Left forelimb (tissue), 1 donor: Measurements from ENCODE around the gene FOXO3.

ENCODE experiments used
- DNase-seq: peaks from one replicate; pipeline ENCODE4 v3.0.0-alpha.2; 2018; ENCODE audit warnings: low spot score

FOXO3 gene

DNA sequence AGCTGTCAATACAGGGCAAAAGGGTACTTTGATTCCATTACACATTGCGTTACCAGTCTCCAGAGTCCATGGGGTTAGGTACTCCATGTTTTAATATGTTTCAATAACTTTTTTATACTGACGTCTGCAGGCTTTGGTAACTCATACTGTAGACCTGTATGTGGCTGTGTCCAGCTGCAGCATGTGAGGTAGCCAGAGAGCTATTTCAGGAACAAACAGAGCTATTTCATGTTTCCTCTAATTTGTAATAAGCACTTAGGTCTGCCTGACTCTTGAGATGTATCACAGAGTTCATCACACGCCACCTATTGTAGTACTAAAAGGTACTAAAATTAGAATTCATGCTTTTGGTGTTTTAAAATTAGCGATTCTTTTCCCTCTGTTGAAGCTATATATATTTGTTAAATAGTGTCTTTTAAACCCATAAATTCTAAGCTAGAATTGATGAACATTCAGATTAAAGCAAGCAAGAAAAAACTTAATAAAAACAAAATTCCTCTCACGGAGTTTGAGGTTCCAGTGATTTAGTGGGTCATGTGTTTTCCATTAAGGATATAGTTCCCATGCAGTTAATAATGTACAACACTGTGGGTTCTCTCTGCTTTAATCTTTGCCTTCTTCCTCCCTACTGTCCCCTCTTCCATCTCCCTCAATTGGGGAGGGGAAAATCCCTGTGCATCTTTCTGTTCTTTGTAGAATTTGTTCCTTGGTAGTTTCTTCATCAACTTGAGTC lies 37.0 kb downstream of the FOXO3 start:
- no peak for DNase-seq

DNA sequence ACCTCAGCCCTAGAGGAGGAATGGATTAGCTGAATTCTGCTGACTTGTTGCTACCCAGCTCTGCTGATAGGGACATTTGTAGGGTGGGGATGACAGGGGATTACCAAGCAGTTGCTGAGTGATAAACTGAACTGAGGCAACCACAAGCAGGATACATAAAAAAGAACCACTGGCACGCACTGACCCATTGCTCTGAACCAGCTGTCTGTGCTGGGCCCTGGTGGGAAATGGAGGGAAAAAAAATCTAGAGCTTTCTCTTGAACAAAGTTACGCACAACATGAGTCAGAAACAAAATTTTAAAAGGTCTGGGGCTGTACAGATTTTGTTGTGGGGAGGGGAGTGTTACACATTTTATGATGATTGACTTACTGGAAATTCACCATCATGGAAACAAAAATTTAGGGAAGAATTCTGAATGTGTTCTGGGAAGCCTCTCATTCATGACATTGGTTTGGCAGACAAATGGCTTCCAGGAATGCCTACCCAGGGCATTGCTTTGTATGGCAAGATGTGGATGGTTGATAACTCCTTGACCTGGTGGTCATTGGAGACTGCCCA lies 37.7 kb downstream of the FOXO3 start:
- DNase-seq: no peak

DNA sequence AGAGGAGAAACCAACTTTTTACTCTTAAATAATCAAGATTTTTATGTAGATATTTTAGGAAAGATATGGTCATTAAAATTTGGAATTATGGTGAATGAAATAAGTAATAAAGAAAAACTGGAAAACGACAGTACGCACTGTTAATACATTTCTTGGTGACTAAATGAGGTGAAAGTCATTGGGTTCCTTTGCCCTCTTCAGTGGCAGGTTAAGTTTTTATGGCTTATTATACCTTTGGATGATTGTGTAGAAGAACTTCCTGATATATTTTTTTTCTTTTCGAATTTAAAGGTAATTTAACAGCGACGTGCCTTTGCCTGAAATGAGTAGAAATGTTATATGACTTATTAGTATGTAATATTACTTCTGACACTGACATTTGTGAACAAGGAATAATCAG lies 43.4 kb downstream of the FOXO3 start:
- no peak for DNase-seq

DNA sequence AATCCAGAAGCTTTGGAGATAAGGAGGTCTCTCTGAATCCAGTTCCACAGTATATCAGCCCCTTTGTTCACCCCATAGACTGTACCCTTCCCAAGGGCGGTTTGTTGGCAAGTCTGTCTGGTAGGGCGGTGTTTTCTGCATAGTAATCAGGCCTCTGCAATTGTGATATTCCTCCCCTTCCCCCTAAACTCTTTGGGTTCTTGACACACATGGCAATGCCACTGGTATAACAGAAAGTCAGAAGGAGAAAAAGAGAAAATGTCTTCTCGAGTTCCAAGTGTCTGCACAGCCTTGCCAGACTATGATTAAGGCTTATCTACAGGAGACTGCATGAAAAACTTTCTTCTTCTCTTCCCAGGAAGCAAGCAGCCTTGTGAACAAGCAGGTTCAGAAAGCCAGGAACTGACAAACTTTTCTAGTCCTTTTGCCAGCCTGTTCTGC lies 45.6 kb downstream of the FOXO3 start:
- DNase-seq: no peak

DNA sequence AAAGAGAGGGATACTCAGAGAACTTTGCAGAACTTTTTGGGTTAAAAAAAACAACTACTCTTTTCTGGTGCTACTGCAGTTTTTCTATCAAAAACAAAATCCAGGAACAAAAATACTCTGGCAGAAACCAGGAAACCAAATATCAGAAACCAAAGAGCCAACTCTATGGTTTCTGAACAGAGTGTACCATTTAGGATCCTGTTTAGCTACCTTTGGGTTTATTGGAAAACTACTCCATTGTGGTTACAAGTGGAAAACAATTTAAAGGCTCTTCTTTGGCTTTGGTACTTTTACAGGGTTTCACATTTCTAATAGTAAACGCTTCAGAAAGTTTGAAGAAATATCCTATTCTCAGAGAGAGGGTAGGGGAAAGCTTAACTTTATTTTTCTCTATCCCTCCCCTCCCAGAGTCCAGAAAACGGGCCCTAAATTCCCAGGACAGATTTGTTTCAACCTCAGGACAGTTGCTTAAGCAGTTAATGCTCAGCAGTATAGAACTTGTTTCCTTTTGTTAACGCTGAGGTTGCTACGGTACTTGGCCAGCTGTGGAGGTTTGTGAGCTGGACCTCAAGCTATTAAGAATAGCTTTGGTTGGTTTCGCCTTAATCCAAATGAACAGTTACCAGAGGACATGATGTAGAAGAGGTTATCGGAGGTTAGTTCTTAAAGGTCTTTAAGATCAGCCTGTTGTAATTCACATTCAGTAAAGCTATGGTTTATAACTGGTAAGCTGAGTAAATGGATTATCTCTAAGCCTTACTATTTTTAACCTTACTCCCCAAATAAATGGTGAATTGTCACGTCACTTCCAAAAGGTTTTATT lies 47.9 kb downstream of the FOXO3 start:
- no peak for DNase-seq

DNA sequence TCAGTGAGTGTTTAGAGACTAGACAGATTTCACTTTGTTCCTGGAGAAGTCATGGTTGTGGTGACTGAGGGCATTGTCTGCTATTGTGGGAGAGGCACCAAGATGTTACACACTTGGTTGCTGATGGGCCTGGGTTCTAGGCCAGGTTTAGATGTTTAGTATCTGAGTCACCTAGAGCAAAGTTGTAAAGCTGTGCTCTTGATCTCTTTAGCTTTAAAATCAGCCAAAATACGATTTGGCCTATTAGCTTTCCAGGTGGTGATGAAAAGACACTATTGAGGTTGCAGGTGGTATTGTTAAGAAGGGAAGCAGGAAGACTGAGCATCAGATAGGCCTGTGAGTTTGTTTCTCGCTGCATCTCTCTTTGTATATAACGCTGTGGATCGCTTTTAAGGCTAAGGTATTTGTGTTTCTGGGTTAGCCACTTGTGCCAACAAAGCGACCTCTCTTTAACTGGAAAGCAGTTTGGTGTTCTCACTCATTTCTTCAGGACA lies 48.6 kb downstream of the FOXO3 start:
- DNase-seq: no peak

DNA sequence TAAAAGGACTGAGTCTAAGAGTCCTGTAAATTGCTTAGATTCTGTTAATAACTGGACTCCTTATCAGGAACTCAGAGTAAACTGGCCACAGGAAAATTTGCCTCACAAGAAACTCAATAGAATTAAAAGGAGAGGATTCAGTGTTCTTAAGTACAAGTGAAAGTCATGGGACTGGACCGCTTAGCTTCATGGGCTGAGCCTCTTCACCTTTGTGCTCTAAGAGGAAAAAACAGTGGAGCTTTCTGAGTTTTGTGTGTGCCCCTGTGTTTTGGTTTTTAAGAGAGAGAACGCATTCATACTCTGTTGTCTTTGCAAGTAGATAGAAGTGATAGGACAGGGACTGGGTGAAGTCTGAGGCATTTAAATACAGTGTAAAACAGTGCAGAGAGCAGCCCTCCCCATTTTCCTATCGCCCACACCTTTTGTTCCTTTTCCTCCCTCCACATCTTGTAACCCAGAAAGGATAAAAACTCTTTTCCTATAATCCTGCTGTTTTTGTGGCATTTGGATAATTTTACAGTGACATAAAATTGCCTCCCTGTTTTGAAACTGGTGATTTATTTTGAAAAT lies 49.6 kb downstream of the FOXO3 start:
- no peak for DNase-seq

DNA sequence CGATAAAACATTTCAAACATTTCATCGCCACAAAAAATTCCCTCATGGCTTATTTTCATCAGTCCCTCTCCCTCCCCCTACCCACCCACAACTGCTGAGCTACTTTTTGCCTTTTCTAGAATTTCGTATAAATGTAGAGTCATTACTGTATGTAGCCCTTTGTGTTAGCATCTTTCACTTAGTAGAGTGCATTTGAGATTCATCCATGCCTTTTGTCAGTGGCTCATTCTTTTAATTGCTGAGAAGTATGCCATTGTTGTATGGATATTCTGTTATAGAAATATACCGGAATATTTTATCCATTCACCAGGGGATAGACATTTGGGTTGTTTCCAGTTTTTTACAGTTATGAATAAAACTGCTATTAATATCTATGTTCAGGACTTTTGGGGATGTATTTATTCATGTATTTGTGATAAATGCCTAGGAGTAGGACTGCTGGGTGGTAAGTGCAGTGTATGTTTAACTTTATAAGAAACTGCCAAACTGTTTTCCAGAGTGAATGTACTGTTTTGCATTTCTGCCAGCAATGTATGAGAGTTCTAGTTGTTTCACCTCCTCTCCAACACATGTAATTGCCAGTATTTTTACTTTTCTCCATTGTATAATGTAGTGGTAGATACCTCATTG lies 50.4 kb downstream of the FOXO3 start:
- no peak for DNase-seq

DNA sequence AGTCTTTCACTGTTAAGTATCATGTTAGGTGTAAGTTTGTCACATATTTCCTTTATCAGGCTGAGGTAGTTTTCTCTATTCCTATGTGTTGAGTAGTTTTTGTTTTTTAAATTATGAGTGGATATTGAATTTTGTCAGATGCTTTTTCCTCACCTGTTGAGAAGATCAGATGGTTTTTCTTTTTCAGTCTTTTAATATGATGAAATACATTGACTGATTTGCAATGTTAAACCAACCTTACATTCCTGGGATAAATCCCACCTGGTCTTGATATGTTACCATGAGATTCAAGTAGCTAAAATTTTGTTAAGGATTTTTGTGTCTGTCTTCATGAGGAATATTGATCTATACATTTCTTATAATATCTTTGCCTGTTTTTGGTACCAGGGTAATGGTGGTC lies 52.1 kb downstream of the FOXO3 start:
- DNase-seq: no peak

DNA sequence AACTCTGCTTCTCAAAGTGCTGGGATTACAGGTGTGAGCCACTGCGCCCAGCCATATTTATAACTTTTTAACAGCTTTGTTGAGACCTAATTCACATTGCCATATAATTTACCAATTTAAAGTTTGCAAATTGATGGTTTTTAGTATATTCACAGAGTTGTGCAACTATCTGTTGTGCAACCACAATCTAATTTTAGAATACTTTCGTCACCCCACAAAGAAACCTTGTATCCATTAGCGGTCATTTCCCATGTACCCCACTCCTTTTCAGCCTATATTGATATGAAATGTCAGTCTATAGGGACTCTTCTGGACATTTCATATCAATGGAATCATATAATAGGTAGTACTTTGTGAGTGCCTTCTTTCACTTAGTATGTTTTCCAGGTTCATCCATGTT lies 55.8 kb downstream of the FOXO3 start:
- no peak for DNase-seq

DNA sequence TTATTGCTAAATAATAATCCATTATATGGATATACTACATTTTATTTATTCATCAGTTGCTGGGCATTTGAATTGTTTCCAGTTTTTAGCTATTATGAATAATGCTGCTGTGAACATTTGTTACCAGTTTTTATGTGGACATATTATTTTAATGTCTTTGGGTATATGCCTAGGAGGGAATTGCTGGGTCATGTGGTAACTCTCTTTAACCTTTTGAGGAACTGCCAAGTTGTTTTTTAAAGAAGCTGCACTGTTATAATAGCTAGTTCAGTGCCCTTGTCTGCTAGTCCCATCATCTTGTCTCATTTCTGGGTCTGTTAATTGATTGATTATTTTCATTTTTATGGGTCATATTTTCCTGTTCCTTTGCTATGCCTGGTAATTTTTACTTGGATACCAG lies 56.3 kb downstream of the FOXO3 start:
- no peak for DNase-seq

DNA sequence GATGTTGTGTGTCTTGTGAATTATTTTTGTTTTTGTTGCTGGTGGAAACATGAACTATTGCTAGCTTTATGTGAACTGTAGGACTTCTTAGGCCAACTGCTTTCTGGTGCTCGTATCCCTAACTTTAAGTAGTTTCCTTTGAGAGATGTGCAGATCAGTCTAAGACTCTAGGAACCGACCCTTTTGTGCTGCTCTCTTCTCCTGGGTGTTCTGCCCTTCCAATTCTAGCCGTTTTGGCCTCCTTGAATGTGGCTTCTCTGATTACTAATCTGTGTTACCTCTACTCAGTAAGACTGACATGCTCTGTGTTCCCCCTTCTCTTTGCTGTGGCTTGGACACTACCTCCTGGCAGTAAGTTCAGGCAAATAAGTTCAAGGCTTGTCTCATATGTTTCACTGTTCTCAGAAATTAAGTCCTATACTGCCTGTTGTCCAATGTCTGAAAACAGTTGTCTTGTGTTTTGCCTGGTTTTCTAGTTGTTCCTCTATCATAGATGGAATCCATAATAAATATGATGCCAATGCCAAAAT lies 58.0 kb downstream of the FOXO3 start:
- no peak for DNase-seq

DNA sequence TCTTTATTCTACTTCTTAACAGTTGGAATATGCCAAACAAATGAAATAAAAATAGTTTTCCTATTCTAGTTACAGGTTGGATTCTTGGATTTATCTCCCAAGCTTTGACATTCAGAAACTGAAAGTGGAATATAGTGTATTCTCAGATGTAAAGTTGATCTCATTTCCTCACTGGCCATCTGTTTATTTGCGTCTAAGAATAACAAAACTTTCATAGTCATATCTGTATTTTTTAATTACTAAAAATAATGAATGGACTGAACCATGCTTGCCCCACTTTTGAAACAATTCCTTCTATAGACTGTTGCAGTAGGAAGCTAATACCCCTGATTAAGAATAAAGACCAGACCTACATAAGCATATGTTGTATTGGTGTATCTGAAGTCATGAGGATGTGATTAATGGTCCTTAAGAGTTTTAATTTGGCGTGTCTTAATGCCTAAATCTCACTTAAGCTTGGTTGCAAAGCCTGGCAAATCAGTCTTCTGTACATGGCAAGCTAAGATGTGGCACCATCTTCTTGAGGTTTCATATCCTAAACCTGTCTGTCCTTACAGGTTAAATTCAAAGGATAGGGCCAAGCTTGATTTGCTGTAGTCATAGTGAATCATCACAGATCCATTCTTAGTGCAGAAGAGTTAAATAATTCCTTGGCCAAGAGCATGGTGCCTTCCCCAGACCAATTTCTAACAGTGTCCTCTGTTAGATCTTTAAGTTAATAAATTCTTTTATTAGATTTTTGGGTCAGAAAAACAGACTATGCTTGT lies 58.9 kb downstream of the FOXO3 start:
- DNase-seq: no peak

DNA sequence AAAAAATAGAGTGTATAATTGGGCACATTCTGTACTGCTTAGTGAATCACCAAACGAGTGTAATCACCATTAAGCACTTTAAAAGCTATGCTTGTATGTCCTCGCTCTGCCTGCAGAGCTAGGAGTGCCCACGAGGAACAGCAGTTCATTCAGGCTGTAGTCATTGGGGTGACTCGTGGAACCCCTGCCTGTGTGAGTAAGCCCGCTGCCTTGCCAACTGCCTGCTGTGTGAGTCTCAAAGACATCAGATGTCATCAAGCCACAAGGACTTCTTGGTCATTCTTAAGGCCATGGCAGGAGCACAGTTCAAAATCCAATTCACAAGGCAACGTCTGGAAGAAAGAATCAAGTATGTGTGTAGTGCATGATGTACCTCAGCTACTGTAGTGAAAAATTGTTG lies 60.4 kb downstream of the FOXO3 start:
- DNase-seq: no peak

DNA sequence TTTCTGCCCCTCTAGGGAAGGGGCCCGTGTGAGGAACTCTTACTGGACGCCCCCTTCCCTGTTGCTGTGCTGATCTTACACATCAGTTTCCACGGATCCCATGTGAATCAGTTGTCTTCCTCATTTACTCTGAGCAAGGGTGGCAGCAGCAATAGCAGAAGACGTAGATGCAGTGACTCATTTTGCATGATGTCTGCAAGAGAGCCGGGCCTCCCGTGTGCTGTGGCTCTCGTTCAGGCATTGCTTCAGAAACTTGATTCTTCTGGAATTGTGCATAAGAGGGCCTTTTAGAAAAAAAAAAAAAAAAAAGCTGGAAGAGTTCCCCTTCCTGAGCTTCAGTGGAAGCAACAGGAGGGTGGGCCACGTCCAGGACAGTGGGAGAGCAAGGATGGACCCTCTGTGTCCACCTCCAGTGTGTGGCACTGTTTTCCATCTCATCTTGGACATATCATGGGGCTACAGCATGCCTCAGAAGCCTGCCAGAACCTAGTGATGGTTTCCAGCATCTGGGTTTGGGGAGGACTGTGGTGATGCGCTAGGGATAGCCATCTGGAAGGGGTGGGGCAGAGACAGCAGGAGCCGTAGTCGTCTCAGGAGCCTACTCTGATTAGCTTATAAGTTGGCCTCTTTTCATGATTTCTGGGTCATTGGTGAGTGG lies 62.1 kb downstream of the FOXO3 start:
- no peak for DNase-seq

DNA sequence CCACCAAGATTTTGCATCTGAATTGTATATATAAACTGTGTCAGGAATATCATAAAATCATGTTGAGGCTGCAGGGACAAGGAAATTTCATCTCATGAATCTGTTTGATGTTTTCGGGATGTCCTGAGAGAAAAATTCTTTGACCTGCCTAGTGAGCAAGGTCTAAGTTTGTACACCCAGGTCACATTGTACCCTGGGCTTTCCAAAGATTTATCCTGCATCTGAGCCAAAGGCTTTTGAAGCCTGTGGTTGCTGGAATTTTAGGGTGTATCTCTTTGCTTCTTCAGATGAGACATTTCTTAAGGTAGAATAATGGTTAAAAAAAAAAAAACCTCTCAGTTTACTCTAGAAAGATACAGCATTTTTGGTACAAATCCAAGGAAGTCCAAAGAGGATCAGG lies 63.3 kb downstream of the FOXO3 start:
- no peak for DNase-seq

DNA sequence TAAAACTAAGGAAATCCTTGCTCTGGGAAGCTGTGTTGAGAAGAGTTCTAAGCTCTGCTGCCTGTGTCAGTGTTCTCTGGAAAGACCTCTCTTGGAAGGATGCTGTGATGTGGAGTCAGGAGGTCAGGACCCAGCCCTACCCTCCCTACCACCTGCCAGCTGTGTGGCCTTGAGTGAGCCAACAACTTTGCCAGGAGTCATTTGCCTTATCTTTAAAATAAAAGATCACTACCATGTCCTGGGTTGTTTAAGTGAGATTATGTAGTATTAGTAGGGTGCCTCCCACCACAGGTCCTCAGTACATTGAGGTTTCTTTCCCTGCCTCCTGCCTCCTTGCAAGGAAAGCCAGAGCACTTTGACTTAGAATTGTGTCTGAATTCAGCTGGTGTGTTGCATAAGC lies 64.9 kb downstream of the FOXO3 start:
- DNase-seq: no peak

DNA sequence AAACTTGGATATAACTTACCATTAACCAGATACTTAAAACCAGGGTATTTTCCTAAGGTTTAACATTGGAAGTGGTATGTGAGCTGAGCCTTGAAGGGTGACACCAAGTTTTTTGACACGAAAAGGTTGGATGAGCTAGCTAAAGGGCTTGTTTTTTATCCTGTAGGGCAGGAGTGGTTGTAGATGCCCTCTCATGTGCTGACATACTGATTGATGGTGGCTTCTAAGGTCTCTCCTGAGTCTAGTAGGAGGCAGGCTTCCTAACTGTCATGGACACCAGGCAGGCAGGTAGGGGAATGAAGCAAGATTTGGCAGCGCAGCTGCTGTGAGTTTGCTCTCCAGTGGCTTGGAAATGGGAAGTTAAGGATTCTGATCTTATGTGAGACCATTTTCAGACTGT lies 66.1 kb downstream of the FOXO3 start:
- no peak for DNase-seq

DNA sequence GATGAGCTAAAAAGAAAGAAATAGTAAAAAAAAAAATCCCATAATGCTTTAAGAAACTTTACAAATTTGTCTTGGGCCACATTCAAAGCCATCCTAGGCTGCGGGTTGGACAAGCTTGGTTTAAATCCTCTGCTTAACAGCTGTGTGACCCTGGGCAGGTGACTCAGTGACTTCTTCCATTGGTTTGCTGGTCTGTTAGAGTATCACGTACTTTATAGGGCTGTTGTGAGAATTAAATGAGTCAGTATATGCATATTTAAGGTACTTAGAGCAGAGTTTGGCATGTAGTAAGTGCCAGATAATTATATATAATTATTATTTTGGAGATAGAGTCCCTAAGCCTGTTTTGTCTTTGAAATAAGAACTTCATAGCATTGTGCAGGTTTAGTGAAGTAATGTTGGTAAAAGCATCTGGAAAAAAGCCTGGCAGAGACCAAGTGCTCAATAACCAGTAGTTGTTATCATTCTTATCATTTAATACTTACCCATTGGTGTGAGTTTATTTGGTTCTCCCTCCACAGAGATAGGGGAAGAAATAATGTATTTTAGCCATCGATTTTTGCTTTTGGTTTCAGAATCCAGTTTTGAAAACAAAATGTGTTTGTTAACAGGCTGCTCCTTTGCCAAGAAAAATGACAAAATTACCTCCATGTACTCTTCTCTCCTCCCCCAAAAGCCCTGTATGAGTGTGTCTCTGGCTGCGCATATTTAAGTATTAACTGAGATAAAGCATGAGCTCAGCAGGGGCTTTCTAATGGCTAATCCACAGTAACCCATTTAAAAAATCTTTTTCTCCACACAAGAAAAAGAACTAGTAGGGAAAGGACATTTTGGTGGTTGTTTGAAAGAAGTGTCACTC lies 67.2 kb downstream of the FOXO3 start:
- no peak for DNase-seq
